NCI-H2107 (cell line): Measurements from ENCODE around the gene CRTC1.

Experiments
- DNase-seq: peaks from one replicate; lab custom pipeline; 2025; lab: John Stamatoyannopoulos, UW

CRTC1 gene

DNA sequence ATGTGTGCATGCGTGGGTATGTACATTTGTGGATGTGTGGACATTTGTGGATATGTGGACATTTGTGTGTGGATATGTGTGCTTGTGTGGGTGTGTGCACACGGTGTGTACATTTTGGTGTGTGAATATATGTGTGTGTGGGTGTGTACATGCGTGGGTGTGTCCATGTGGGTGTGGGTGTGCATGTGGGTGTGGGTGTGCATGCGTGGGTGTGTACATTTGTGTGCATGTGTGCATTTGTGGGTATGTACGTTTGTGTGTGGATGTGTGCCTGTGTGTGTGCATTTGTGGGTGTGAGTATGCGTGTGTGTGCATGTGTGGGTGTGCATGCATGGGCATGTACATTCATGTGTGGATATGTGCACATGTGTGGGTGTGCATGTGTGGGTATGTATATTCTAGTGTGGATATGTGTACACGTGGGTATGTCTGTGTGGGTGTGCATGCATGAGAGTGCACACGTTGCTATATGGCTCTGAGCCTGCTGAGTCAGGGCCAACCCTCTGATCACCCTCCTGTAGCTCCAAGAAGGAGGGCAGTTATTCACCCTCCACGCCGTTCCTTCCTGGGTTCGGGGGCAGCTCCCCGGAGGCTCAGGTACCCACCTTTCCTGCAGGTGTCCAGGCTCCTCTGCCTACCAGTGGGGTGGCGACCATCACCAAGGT lies 87.3 kb downstream of the CRTC1 start:
- DNase-seq: no peak

DNA sequence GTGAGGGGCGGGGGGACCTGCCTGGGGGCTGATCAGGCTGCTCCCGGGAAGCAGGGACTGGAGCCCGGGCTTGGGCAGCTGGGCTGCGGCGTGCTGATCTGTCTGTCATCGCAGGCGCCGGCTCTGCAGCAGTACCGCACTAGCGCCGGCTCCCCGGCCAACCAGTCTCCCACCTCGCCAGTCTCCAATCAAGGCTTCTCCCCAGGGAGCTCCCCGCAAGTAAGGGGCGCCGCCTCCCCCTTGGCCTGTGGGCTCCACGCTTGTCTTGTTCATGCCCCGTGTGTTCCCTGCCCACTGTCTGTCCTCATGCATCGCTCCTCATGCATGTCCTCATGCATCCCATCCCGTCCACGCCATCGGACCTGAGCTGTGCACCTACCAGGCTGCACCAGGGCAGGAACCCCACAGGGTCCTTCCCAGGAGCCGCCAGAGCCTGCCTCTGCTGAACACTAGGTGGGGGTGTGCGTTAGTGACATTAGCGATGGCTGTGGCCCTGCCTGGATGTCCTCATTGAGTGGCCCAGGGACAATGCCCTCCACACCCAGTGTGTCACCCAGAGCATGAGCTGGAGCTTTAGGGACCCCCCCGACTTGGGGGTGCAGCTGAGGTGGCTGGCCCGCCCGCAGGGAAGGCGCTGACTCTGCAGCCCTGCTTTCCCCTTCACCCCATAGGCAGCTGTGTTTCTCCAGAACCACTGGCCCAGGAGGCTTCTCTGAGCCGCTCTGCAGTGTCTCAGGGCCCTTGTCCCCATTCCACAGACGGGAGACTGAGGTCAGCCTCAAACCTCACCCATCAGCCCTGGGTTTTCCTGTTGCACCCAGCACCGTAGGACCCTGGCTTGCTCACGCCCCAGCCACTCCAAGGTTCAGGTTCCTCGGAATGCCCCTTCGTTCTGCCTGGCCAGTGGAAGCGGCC lies 88.1 kb downstream of the CRTC1 start:
- DNase-seq: no peak

DNA sequence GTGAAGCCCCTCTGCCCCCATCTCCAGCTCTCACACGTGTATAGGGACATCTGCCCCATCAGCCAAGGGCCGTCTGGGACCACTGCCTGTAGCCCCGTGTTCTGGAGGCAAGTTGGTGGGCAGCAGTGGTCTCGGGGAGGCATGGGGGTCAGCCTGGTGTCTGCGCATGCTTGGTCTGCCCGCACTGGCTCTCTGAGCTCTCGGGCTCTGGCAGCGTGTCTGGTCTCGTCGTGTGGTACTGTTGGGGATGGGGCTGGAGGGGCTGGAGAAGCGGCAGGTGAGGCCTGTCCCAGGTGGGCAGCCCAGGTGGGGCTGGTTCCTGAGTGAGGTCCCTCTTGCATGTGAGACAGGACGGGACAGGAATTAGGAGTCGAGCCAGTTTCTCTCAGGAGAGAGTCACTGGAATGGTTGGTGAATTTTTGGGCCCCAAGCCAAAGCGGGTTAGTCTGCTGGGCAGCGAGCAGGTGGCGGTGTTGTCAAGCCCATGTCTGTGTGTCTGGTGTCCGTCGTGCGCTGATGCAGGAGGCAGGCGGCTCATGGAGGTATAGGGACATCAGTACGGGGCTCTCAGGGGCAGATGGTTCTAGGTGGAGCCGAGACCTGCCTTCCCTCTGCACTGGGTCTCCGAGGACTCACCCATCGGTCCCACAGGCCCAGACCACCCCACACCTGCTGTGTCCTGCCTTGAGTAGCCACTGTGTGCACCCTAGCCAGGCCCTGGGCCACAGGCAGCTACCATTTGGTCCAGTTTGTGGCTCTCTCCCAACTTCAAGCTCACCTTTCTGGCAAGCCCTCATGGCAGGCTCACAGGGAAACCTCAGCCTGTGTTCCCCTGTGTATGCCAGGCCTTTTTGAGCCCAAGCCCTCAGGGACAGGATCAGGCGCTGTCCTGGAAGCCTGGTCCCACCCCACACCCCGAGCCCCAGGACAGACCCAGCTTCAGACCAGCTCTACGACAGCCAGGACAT lies 89.4 kb downstream of the CRTC1 start:
- DNase-seq: no peak

DNA sequence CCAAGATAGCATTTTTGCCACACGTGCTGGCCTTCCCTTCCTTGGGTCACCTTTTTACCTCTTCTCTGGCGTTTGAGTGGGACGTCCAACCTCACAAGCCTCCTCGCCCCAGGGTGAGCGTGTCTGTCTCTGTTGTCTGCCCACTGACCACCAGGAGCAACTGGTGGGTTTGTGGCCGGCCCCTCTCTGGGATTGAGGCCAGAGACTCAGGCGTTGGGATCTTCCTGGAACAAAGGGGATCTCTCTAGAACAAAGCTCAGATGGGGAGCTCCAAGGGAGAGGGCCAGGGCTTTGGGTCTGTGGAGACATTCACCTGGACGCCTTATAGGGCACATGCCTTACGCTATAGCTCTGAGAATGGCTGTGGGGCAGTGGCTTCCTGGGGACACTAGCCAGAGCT lies 90.2 kb downstream of the CRTC1 start:
- no peak for DNase-seq

DNA sequence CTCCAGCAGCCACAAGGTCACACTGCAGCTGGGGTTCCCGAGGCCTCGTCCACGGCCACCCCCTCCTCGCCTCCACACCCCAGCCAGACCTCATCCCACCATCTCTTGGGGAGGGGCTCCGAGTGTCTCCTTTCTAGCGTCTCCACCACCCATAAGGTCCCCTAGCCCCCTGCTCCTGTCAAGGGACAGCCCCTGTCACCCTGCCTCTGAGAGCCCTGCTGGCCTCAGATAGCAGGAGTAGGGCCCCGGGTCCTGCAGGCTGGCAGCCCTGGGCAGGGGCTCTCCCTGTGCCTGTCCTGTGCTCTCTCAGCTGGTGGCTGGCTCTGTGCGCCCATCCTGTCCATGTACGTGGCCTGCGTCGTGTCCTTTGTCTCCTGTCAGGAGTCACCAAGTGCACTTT lies 90.6 kb downstream of the CRTC1 start:
- DNase-seq: no peak

DNA sequence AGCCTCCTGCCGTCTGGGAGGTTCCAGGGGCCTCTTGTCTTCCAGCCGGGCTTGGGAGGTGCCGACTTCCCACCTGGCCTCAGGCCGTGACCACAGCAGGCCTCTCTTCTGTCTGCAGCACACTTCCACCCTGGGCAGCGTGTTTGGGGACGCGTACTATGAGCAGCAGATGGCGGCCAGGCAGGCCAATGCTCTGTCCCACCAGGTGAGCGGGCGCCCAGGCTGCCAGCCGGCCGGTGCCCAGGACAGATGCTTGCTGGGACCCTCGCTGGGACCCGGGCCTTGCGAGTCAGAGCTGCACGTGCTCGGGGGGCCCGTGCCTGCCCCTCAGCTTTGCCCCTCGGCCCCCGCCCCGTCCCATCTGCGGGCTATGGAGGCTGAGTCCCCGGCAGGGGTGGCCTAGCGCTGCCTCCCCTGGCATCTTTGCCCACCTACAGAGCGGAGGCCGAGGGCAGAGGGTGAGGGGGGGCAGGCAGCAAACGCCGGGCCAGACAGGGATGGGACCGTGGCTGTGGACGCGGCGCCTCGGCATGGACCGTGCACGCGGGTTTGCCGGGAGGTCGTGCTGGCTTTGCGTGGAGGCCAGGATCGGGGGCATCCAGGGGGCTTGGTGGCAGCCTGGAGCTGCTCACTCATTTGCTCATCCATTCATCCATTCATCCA lies 91.4 kb downstream of the CRTC1 start:
- DNase-seq: no peak

DNA sequence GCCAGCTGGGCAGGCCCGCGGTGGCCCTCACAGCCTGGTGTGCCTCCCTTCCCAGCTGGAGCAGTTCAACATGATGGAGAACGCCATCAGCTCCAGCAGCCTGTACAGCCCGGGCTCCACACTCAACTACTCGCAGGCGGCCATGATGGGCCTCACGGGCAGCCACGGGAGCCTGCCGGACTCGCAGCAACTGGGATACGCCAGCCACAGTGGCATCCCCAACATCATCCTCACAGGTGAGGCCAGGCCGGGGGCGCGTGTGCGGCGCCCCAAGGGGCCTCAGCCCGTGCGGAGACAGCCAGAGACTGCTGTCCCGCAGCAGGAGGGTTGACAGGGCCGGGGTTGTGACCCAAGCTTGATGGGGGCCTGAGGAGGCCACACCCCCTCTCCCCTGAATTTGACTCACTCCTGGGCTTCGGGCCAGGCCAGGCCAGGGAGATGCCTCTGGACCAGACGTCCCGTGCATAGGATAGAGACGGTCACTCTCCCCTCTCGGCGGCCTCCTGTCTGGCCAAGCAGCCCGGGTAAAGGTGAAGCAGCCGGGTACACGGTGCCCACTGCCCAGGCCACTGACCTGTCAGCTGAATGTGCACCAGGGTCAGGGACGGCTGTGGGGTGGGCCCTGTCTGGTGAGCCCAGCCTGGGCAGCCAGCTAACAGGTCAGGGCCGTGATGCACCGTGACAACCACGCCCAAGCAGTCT lies 92.3 kb downstream of the CRTC1 start:
- DNase-seq: no peak

DNA sequence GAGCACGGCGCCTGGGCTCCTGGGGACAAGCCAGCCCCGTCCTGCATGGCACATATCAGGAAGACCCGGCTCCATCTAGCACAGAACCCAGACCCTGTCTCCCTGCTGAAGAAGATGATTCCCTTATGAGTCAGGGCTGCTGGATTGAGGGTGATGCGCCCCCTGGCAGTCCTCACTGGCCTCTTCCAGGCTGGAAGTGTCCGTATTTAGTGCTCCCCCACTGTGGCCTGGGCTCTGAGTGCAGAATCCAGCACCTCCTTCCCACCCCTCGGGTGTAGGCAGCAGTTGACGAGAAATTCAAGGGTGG lies 92.8 kb downstream of the CRTC1 start:
- DNase-seq: no peak

DNA sequence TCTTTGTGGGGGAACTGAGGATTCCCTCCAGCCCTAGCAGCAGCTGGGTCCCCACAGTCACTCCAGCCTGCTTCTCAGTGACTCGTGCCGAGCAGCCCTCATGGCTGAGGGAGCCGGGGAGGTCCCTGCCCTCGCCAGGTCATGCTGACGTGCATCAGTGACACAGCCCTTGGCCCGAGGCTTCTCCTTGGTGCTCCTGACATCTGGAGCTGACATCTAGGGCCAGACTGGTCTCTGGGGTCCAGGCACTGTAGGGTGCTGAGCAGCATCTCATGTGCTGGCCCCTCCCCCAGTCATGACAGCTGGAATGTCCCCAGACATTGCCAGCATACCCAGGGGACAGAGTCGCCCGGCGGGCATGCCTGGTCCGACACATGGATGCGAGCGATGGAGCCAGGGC lies 93.3 kb downstream of the CRTC1 start:
- no peak for DNase-seq

DNA sequence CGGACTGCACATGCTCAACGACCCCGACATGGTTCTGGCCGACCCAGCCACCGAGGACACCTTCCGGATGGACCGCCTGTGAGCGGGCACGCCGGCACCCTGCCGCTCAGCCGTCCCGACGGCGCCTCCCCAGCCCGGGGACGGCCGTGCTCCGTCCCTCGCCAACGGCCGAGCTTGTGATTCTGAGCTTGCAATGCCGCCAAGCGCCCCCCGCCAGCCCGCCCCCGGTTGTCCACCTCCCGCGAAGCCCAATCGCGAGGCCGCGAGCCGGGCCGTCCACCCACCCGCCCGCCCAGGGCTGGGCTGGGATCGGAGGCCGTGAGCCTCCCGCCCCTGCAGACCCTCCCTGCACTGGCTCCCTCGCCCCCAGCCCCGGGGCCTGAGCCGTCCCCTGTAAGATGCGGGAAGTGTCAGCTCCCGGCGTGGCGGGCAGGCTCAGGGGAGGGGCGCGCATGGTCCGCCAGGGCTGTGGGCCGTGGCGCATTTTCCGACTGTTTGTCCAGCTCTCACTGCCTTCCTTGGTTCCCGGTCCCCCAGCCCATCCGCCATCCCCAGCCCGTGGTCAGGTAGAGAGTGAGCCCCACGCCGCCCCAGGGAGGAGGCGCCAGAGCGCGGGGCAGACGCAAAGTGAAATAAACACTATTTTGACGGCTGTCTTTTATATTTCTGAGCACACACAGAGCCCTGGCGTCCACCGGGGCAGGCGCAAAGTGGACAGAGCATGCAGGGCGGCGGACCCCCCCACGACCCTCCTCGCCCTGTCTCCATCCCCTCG lies 94.0 kb downstream of the CRTC1 start:
- DNase-seq: no peak

DNA sequence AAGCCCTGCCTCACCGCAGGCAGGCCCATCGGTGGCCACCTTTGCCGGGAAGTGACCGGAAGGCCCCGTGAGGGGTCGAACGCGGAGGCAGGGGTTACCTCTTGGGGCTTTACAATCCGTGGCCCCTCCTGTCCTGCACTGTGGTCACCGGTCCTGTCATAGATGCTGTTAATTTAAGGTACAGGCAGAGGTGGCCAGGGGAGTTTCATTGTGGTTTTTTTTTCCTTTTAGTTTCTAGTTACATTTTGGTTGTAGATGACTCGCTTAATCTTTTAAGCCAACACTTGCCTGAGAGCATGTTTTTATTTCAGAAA lies 94.6 kb downstream of the CRTC1 start:
- no peak for DNase-seq

DNA sequence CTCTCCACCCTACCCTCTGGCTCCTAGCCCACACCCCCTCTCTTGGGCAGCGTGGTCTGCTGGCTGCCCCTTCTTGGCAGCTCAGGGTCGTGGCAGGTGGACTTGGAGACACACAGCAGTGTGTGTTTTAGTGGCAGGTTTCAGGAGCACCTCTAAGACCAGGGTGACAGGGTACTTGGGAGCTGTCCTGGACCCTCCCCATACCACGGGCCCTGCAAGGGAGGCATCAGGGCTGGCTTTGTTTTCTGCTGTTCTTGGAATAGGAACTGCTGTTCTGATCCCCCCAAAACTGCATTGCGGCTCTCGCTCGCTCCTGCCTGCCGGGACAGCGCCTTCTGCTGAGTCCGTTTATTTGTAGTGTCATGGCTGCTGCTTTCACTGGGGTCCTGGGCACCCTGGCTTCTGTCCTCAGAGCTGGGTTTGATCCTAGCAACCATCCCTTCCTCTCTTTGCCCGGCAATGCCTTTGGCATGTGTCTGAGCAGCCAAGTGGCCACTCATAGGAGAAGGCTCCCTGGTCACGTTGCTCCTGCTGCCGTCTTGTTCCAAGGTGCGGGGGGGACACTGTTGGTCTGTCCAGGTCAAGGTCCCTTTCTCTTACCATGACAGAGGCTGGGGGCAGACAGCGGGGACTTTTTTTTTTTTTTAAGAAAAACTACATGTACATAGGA lies 95.5 kb downstream of the CRTC1 start:
- DNase-seq: no peak

DNA sequence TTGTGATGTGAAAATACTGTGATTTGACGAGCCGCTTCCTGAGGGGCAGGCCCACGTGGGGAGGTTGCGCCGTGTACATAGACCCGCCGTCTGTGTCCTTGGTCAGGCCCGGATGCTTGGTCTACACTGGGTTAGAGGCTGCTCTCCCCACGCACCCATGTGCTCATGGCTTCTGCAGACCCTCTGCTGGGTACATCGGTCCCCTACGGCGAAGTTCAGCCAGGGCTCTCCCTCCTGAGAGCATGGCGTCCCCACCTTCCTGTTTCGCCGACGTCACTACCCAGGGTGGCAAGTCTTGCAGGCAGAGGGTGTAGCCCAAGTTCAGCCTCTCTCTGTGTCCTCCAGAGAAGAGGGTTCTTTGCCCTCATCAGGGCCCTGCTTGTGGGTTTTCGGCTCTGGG lies 96.6 kb downstream of the CRTC1 start:
- DNase-seq: no peak

DNA sequence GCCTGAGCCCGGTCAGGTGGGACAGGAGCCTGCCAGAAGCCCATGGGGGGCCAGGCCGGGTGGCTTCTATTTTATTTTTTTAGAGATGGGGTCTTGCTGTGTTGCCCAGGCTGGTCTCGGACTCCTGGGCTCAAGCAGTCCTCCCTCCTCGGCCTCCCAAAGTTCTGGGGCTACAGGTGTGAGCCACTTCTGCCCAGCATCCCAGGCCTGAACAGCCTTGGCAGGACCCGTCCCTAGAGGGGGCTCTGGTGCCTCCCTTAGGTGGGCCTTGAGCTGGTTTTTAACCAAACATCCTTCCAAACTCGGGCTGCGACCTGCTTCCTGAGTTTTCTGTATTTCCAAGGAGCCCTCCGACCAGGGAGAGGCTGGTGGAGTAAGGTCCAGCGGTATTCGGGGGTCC lies 97.2 kb downstream of the CRTC1 start:
- DNase-seq: no peak

DNA sequence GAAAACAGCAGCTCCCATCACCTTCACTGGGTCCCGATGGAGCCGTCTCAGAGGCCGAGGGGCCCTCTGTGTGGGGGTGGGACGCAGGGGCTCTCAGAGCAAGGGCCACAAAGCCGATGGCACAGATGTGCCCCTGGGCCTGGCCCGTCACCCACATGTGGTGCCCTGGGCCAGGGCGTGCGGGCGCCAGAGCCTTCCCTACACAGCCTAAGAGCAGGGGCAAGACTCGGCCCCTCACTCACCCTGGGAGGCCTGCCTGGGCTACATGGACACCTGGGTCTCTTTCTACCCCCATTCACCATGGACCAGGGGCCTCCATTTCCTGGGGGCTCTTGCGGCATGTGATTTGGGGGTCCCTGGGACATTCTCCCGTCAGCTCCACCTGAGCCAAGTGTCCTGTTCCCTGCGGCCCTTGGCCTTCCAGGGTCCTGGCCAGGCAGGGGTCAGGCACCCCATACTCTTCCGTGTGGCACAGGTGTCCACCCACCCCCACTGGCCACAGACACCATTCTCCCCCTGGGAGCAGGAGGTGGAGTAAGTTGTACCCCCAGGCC lies 97.6 kb downstream of the CRTC1 start:
- no peak for DNase-seq

DNA sequence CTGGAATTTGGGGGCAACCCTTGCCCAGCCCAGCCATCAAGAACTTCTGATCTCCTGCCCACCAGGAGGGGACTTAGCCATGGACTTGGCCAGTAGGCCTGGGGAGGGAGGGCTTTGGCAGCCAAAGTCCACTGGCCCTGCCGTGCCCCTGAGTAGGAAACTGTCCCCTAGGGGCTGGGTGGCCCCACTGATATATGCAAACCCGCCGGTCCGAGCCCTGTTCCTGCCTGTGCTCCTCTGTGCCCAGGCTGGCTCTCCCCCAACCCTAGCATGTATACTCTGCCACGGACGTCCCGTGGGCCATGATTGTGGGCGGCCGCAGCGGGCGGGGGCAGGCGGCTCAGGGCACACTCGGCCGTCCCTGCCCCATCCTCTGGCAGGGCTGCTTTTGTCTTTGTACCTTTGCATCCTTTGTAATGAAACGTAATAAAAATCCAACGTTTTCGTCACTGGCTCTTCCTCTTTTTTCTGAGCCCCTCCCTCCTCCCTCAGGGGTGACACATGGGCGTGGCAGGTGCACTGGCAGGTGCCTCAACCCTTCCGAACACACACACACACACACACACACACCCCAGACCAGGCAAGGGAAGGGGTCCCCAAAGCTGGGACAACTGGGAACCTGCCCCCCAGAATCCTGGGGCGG lies 98.5 kb downstream of the CRTC1 start:
- DNase-seq: no peak

DNA sequence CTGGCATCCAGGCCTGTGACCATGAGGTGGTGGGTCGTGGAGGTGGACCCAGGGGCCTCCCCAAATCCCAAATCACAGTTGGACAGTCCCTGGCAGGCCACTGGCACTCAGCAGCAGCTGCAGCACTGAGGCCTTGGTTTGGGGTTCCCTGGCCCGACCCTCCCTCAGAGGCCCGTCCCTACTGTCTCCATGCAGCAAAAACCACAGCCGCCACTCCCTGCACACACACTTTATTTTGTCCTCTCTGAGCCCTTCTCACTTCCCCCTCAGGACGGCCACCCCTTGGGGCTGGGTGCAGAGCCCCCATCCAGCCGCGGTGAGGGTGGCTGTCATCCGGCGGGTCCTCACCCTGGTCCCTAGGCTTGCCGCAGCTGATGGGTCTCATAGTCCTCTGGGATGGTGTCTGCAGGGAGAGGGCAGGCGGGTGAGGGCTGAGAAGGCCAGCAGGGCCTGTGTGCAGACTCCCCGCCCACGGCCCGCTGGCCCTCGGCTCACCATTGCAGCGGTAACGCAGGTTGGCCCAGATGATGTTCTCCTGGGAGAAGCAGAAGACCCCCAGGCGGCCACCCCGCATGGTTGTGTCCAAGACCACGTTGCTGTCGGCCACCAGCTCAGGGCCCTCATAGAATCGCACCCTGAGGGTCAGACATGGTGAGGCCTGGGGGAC lies 99.2 kb downstream of the CRTC1 start:
- DNase-seq: no peak

DNA sequence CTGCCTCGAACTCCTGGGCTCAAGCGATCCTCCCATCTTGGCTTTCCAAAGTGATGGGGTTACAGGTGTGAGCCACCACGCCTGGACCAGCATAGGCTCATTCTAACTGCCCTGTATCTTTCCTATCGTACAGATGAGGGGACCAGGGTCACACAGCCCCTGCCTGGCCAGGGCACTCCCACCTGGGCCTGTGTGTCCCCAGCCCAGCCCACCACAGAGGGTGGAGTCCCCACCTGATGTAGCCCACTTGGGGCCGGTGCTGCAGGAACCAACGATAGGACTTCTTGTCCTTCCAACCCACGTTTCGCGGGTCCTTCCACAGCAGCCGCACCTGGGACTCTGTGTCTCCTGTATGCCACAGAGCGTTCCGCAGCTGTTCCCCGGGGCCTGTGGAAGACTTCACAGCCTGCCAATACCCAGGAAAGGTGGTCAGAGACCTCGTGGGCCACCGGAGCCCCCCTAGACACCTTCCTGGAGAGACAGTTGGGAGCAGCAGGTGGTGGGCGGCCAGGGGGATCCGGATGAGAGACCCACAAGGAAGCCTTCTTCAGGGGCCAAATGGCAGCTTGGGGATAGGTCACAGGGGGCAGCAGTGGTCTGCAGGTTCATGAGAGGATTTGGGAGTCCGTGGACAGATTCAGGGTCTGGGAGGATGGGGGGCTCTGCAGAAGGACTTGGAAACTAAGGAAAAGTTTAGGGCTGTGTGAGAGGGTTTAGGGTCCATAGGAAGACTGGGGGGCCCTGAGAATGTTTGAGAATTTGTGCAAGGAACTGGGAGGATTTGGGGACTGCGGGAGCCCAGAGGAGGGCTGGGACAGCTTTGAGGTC lies 100.7 kb downstream of the CRTC1 start:
- no peak for DNase-seq
